Measurements from ENCODE around the gene ZSWIM1. TPM values are rescaled to one million over a fixed set of nuclear protein-coding genes. Genes with fewer than 3 reads are reported as not detected.

The ZSWIM1 gene
- total and polyA plus RNA-seq, 2 of the 13 experiments (the other 11 are each of a cell fraction or from before 2014, with no cell fraction given) = 9.5 to 11.7 TPM

- TF ChIP-seq ZNF616 (CRISPR knock-in tag; IDR thresholded peaks at IDR 0.05; ENCODE audit: low read depth) (no peak), MTA1 (CRISPR knock-in tag; IDR thresholded peaks at IDR 0.05; ENCODE audit: borderline replicate concordance) (no peak), ZBTB26 (CRISPR knock-in tag; IDR thresholded peaks at IDR 0.05; ENCODE audit: borderline replicate concordance) (no peak), NR2F6 (IDR thresholded peaks at IDR 0.05) (no peak), NR2F6 (CRISPR knock-in tag; IDR thresholded peaks at IDR 0.05) (0 out of 2 replicates have a peak, but pooled peaks have one; percentile 15), BORCS8-MEF2B (CRISPR knock-in tag; IDR thresholded peaks at IDR 0.05) (no peak), HOXA3 (CRISPR knock-in tag; IDR thresholded peaks at IDR 0.05) (0 out of 2 replicates have a peak, but pooled peaks have one; percentile 15), KLF16 (CRISPR knock-in tag; IDR thresholded peaks at IDR 0.05) (no peak), ZGPAT (CRISPR knock-in tag; IDR thresholded peaks at IDR 0.05) (no peak), PRMT3 (CRISPR knock-in tag; IDR thresholded peaks at IDR 0.05; ENCODE audit: borderline replicate concordance, low read depth) (no peak), ISL2 (CRISPR knock-in tag; IDR thresholded peaks at IDR 0.05) (0 out of 2 replicates have a peak, but pooled peaks have one; percentile 20), BATF2 (CRISPR knock-in tag; IDR thresholded peaks at IDR 0.05) (no peak), JUND (CRISPR knock-in tag; IDR thresholded peaks at IDR 0.05) (no peak), ZNF7 (CRISPR knock-in tag; IDR thresholded peaks at IDR 0.05) (no peak), MBD4 (IDR thresholded peaks at IDR 0.05; ENCODE audit: borderline replicate concordance, low read length) (no peak), HOXA5 (CRISPR knock-in tag; IDR thresholded peaks at IDR 0.05) (no peak)
Measured at GRCh38 chr20:45867136-45867818, 13.8 kb upstream of the ZSWIM1 start (continued).
